ENCODE data around the gene PRRX2. TPM values are rescaled to one million over a fixed set of nuclear protein-coding genes. Genes with fewer than 3 reads are reported as not detected.
"Not testable (repeated sequence)": the region's sequence is repeated elsewhere in the genome, so short reads cannot be mapped to it uniquely, and the experiment has no call there.

Gene PRRX2
- polyA plus RNA-seq, 1 donor: 4.5 TPM

DNA sequence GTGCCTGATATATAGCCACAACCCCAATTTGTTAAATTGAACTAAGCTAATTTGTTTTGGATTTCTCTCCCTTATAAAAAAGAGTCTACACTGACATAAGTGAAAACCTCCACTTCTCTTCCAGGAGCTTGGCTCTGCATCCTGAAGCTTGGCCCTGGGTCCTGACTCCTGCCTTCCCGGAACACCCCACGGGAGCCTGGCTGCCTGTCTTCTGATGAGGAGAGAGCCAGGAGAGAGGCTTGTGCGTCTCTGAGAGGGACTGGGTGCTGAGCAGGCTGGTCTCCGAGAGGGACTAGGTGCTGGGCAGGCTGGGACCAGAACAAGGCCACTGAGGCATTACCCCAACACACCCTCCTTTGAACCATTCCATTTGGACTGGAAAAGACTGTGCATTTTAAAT lies 93.9 kb downstream of the PRRX2 start:
- no peak for DNase-seq (ENCODE audit: low read depth)

DNA sequence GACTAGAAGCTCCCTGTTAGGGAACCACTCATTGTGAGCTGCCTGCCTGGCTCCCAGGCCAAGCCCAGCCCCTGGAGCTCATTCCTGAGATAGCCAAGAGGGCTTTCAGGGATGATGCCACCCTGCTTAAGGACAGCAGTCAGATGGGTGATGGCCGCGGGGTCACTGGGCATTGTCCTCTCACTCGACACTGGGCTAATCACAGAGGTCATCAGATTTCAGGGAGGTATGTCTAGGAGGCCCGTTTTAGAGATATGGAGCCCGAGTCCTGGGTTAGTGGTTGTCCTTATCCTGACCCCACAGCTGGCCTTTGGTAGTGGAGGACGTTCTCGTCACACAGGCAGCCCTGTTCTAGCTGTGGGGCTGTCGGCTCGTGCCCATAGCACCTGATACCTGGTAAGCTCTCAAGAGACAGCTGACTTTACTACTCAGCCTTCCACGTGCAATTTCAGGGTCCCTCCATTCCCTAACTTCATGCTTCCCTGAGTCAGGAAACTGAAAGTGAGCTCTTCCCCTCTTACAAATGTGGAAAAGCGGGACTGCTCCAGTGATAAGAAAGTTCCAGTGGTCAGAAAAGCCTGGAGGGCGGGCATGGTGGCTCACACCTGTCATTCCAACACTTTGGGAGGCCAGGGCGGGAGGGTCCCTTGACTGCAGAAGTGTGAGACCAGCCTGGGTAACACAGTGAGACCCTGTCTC lies 94.5 kb downstream of the PRRX2 start:
- DNase-seq (ENCODE audit: low read depth): no peak

GRCh38 chr9:129760784-129761183 lies 95.3 kb downstream of the PRRX2 start:
- not testable (repeated sequence) for DNase-seq (ENCODE audit: low read depth)

DNA sequence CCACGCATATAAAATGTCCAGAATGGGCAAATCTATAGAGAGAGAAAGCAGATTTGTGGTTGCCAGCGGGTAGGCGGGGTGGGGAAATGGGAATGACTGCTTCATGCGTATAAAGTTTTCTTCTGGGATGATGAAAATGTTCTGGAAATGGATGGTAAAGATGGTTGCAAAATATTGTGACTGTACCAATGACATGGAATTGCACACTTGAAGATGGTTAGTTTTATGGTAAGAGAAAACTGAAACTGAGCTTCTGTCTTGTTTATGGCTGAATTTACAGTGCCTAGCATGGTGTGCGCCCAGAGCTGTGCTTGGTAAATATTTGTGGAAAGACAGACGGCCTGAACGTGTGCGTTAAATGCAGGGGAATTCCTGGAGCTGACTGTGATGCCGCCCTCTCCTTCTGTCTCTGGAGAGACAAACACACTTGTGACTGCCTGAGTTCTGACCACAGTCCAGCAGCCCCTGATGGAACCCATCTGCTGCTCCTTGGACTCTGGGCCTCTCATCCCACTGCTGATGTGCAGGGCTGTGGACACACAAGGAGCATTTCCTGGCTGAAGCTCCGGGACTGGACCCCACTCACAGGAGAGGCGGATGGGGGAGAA lies 96.0 kb downstream of the PRRX2 start:
- DNase-seq (ENCODE audit: low read depth): no peak

- no peak for DNase-seq (ENCODE audit: low read depth)
Measured at GRCh38 chr9:129761901-129762369, 96.5 kb downstream of the PRRX2 start.

GRCh38 chr9:129762370-129762984 lies 97.0 kb downstream of the PRRX2 start:
- not testable (repeated sequence) for DNase-seq (ENCODE audit: low read depth)

DNA sequence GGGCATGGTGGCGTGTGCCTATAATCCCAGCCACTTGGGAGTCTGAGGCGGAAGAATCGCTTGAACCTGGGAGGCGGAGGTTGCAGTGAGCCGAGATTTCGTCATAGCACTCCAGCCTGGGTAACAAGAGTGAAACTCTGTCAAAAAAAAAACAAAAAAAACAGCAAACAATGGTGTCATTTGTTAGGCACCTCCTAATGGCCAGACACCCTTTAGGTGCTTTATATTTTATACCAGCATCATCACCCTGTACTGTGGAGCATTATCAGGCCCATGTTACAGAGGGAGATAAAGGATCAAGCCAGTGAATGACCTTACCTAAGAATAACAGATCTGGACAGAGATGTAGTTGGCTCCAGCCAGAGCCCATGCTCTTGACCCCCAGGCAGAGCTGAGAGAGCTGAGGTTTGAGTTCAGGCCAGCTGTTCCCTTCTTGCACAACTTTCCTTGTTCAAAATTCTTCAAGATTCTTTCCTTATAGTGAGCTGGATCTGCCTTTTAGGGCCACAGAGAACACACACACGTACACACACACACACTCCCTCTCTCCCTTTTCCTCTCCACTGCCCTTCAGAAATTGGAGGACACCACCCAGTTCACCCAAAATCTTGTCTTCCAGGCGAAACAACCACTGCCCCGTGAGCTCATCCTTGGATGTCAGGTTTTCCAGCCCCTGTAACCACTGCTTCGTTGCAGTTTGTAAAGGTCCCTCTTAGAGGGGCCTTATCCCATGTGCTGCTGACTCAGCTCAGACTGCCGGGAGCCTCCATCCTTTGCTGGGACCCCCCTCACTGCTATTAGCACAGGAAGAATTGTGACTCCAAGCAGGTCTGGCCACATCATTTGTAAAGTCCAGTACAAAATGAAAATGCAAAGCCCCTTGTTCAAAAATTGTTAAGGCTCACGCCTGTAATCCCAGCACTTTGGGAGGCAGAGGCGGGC lies 97.8 kb downstream of the PRRX2 start:
- no peak for DNase-seq (ENCODE audit: low read depth)

DNA sequence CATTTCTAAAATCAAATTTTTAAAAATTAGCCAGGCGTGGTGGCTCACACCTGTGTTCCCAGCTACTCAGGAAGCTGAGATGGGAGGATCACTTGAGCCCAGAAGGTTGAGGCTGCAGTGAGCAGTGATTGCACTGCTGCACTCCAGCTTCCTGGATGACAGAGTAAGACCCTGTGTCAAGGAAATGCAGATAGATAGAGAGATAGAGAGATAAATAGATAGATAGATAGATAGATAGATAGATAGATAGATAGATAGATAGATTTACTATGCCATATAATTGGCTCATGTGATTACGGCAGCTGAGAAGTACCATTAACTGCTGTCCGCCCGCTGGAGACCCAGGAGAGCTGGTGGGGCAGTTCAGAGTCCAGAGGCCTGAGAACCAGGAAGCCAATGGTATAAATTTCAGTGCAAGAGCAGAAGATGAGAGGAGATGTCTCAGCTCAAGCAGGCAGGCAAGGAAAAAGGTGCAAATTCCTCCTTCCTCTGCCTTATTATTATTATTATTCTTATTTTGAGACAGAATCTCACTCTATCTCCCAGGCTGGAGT lies 100.4 kb downstream of the PRRX2 start:
- DNase-seq (ENCODE audit: low read depth): no peak

GRCh38 chr9:129768486-129768885 lies 103.0 kb downstream of the PRRX2 start:
- DNase-seq (ENCODE audit: low read depth): no peak

- DNase-seq (ENCODE audit: low read depth): no peak
Measured at GRCh38 chr9:129769669-129770068, 104.2 kb downstream of the PRRX2 start.

DNA sequence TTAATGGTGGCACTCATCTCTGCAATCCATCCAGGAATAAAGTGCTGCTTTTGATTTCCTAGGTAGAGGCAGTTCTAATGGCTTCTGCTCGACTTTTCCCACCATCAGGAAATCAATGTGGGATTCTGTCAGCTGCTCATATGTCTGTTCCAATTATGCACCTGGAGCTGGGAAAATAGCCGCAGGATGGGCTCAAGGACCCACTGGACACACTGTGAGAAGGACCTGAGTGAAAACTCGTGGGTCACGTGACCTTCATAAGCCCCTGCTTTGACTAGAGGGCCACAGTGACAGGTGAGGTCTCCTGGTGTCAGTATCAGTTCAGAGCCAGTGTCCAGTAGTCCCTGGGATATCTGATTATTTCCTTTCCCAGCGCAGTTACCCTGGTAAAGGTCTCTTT lies 105.3 kb downstream of the PRRX2 start:
- DNase-seq (ENCODE audit: low read depth): no peak

Other genes starting within 250 kb of the PRRX2 start
- gene C9orf50, start 44.5 kb upstream of the PRRX2 start, polyA plus RNA-seq (ENCODE audit: insufficient read length): 0.23 TPM
- gene NTMT1, start 39.5 kb upstream of the PRRX2 start, polyA plus RNA-seq (ENCODE audit: insufficient read length): 37.3 TPM
- gene ASB6, start 23.5 kb upstream of the PRRX2 start, polyA plus RNA-seq (ENCODE audit: insufficient read length): 11.8 TPM
- 9.5 TPM for gene PTGES, start 87.4 kb downstream of the PRRX2 start, polyA plus RNA-seq (ENCODE audit: insufficient read length)
- gene TOR1B, start 137.5 kb downstream of the PRRX2 start, polyA plus RNA-seq (ENCODE audit: insufficient read length): 15.0 TPM
- 23.0 TPM for gene TOR1A, start 158.5 kb downstream of the PRRX2 start, polyA plus RNA-seq (ENCODE audit: insufficient read length)
- gene C9orf78, start 169.6 kb downstream of the PRRX2 start, polyA plus RNA-seq (ENCODE audit: insufficient read length): 46.7 TPM
- 12.6 TPM for gene USP20, start 169.8 kb downstream of the PRRX2 start, polyA plus RNA-seq (ENCODE audit: insufficient read length)

Data from forelimb muscle (tissue), 1 donor.